ENCODE results near the gene HIC1.

The HIC1 gene

DNA sequence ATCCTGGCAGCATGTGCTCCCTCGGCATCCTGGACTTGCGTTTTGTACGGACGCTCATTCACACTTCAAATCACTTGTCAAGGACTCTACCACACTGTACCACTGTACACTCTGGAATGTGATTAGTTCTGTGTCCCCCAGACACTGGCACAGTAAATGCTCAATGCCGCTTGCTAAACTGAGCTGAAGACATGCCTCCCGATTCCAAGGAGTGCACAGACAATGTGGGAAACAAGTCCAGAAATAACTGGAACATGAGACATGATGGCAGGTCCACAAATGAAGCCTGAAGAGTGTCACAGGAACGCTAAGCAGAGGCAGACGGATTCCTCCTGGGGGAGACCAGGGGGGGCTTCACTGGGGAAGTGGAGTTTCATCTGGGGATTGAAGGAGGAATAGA lies 22.1 kb downstream of the HIC1 start:
- DNase-seq: no peak

DNA sequence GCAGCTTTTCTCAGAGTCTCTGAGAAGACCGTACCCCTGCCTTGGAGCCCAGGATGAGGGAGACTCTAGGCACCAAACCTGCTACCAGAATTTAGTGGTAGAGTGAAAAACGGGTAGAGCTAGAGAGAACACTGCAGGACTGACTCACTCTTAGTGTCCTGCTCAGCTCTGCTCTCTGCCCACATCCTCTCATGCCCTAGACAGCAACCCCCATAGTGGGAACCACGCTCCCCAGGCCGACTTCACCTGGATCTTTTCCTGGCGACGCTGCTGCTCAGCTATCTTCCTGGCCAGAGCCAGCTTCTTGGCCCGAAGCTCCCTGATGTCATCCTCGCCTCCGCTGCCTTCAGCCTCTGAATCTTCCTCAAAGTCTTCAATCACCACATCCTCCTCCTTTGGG lies 26.7 kb downstream of the HIC1 start:
- DNase-seq: no peak

DNA sequence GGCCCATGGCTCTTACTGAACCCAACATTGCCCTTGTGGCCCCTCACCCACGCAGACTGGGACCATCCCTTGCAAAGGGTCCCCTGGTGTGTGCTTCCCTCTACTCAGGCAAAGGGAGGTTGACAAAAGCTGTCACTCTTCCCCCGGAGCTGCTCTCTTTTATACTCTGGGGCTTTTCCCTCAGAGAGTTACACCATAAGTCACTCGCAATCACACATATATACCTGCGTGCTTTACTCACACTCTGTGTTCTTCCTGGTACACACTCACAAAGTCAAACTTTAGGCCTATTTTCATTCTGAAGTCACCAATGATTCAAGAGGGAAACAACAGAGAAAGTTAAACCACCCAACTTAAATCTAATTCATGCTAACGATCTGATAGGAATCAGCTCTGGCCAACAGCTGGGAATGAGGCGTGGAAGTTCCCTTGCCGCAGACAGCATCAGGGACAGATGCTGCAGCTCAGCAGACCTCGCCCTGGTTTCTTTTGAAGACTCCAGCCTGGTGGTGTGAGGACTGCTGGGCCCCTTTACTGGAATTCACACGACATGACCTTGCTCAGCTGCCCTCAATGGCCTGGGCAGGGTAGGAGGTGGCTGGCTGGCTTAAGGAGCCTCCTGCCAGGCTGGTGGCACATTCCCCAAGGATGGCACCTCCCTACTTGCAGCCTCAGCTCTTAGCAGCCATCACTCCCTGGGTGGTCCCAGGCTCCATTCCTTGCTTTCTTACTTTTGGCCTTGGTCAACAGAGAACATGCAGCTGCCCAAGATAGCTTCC lies 27.3 kb downstream of the HIC1 start:
- no peak for DNase-seq

DNA sequence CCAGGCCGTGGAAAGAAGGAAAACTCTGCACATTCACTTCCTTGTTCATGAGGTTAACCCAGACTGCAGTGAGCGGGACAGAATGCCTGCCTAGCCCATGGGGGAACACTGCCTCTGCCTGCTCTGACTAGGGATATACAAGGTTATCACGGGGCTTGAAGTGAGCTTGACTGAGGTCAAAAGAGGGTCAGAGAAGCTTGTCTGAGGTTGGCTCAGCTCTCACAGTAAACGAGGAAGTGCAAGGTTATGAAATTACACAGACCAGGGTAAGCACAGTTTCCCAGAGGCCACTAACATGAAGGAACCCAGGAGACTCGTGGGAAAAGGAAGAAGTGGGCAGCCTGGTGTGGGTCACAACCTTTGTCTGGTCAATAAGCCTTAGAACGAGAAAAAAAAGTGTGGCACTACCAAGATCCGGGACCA lies 28.7 kb downstream of the HIC1 start:
- DNase-seq: no peak

DNA sequence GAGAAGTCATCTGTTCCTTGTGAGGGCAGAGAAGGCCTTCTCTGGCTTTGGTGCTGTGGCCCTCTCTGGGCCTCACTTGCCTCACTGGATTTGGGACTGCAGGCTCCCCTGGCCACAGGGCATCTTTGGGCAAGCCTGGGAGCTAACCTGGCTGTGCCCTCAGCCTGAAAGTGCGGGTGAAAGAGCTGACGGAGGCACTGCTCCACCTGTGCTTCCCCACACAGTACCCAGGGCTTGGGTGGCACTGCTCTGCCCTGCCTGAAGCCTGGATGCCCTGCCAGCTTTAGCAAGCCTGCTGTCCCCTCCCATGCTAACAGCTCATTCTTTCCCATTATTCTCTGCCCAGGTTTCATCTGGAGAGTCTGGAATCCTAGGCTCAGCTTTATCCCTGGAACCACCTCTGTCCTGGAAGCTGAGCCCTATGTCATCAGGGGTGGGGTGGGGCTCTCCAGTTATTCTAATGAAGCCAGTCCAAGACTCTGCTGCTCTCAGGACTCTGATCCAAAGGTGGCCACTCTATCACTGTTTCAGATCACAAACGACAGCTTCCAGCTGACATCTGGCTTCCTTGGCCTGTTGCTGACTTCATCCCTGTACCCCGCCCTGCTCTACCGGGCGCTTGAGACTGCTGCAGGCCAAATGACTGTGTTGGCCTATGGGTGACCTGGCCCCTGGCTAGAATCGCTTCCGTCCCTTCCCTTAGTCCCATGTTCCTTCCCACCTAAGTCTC lies 29.3 kb downstream of the HIC1 start:
- DNase-seq: no peak

DNA sequence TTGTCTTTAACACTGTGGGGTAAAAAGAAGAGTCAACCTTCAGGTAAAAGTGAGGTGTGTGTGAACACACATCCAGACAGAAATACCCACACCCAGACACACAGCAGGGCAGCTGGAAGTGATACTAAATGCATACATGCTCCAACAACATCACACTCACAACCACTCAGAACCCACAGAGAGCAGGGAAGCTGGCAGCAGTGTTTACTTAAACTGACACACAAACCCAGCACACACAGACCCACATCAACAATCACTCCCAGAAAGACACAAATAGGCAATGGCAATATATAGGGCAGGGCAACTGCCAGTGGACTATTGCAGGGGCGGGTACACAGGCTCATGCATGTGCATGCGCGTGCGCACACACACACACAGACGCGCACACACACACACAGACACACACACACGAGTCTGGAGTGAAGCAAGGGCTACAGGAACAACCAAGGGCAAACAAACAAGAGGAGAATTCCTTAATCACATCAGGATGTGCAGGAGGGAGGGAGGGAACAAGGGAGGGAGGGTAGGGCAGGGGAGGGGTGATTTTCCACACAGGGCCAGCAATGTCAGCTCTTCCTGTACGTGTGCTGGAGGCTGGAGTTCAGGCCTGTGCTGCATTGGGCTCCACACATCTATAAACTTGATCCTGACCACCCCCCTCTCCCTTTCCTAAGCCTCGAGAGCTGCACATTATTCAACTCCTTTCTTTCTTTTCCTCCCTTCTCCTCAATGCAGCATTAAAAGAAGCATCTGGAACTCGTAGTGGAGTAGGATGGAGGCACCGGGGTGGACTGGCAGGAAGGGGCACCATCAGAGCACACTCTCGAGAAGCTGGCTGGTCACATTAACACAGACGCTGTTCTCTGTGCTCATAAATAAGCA lies 30.1 kb downstream of the HIC1 start:
- DNase-seq: no peak

DNA sequence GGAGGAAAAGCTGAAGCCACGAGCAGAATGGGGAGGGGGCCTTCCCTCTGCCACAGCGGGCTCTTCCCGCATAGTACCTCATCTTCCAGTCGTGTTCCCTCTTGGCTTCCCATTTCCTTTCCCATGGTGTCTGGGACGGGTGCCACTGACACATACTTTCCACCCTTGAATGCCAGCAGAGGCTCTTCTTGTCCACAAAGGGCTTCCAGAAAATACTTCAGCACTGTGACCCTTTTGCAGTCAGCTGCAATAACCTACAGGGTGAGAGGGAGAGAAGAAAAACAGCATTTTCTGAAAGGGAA lies 30.7 kb downstream of the HIC1 start:
- DNase-seq: no peak

DNA sequence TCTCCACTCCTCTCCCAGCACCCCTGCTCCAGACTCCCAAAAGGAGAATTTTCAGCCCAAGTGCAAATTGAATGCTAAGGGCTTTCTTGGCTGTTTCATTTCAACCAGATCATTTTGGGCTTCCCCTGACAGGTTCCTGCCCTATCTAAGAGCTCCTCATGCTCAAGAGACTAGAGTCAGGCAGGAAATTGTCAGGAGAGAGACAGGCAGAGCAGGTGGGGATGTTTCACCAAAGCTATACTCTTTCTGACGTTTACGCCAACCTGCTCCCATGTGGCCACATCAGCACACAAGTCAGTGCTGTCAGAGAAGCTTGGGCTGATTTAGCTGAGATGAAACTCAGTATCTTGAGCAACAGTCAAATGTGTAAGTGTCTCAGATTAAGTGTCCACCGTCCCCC lies 31.4 kb downstream of the HIC1 start:
- DNase-seq: no peak

DNA sequence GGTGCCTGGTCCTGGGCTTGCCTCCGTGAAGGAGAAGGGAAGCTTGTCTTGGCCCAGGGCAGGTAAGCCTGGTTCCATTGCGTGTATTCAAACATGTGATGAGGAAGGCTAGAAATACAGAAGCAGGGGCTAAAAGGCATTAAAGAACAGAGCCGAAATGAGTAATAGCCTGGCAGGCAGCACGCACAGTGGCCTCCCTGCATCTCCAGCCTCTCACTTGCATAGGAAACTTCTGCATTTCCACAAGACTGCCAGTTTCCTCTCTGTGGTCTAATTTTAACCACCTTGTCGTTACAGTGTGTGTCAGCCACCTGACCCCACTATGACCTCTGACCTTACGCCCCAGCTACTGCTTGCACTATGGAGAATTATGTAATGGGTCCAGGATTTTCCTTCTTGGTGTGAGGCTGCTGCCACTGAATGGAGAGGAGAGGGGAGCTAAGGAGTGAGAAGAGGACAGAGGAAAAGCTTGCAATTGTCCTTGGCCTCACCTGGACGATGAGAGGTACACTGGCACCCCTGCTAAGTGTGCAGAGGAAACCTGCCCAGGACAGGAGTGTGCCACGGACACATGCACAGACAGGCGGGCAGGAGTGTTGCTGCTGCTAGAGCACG lies 32.8 kb downstream of the HIC1 start:
- DNase-seq: no peak

DNA sequence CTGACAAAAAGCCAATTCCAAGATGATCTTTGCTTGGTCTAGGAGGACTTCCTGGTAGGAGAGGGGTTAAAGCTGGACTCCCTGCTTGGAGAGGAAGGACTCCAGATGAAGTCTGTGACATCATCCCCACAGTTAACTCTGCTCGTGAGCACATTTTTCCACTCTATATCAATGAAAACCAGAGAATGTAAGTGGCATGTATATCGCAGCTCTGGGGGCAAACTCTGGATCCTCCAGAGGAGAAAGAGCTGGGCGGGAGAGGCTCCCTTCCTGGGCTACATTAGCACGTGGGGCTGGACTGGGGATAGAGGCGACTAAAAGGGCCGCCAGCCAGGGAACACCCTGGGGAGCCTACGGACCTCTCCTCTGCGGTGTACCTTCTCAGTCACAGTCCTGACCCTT lies 34.1 kb downstream of the HIC1 start:
- DNase-seq: no peak

DNA sequence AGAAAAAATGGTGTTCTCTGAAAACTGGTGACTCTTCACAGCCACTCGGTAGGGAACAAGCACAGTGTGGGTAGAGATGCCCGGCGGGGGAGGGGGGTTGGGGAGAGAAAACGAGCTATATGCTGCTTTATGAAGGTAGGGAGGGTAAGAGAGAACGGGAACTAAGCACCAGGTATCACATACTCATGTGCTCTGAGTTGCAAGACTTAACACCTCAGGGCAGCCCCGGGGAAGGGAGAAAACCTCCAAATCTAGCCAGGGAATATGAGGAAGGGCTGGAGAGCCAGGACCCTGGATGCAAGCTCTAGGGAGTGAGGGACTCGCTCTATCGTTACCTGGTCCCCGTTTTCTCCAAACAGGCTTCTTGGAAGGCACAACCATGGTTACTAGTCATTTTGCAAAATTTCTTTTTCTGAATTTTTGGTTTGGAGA lies 35.3 kb downstream of the HIC1 start:
- DNase-seq: no peak

DNA sequence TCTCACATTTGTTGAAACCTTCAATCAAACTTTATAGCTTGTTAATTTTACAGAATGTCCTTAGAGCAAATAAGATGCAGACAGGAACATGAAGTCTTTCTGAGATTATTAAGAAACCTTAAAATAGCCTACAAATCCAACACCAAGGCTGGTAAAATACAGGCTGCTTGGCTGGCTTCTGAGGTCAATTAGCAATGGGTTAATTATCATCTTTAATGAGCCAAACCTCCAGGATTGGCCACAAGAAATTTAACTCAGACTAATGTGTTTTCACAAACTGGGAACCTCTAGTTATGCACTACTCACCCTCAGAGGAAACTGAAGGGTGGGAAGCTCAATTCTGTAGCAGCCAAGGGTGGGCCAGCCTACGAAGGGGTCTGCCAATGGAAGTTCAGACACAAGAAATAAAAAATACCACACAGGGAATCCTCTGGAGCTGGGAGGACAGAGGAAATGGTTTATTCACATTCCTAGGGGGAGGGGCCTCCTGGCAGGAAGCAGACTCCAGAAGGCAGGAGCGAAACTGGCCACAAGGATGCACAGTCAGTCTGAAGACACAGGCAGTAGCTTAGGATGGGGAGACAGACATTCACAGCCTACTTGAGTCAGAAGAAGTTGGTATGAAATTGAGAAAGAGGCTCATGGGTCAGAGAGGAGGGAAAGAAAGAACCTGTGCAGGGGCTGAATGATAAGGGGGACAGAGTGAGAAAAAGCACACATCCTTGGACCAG lies 36.1 kb downstream of the HIC1 start:
- DNase-seq: no peak

DNA sequence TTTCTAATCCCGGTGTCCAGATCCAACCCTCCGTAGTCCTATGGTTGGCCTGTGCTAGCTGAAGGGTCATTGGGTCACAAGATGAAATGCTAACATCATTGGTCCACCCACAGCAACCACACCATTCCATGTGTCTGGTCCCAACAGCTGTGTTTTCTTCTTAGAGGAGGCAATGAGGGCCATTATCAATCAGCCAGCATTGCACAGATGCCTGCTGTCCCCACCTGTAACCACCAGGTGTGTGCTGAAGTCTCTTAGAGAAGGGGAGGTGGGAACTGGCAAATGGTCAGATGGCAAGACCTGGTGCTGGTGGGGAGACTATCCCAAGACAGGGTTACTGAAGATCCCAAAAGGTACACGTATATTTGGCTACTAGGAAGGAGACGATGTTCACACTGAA lies 37.4 kb downstream of the HIC1 start:
- DNase-seq: no peak

DNA sequence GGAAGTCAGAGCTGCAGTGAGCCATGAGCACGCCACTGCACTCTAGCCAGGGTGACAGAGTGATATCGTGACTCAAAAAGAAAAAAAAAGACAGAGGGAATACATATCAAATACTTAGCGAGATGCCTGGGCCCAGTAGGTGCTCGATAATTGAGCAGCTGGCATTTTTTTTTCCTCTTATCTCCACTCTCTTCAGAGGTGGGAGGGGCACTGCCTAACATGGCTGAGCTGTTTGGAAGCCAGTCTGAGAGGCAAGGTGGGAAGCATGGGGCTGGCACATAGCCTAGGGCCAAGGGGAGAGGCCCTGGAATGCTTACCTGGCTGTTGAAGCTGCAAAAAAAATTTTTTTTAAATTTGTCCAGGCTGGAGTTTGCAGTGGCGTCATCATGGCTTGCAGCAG lies 38.4 kb downstream of the HIC1 start:
- no peak for DNase-seq

DNA sequence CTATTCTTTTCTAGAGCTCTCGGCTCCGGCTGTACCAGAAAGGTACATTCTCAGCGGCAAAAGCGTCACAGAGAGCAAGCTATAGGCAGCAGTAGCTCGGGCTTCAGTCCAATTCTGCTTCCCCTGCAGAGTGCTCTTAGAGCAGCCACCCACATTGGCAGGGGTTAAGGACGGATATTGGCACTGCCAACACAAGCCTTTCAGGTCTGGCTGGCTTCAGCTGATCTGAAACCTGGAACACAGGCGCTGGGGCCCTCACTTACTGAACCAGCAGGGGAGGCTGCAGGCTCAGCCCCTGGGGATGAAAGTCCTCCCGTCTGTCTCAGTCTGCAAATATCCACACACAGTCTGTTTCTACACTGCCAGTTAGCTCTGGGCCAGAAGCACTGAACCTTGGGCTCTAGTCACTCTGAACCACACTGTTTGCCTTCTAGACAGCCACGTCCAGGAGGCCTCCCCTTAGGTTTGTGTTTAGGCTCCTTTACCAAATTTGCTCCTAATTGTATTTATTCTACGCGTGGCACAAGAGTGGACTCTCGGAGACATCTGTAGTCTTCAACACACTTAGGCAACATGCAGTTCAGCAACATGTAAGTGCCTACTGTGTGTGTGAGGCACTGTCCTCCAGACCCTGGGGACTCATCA lies 40.1 kb downstream of the HIC1 start:
- peak in 1 of 2 experiments; percentile 22 for DNase-seq

DNA sequence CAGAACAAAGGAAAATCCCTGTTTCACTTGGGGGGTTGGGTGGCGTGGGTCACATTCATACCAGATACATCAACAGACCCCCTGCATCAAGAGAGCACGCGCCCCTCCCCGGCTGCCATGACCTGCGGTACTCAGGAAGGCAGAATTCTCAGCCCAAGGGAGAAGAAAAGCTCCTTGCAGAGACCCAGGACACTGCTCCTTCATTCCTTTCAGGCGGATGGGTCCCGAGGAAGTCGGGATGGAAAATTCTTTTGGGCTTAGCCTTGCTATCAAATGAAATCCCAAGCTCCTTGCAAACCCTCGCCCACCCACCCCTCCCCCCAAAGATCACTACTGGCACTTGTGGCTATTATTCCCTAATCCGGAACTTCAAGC lies 40.6 kb downstream of the HIC1 start:
- no peak for DNase-seq

DNA sequence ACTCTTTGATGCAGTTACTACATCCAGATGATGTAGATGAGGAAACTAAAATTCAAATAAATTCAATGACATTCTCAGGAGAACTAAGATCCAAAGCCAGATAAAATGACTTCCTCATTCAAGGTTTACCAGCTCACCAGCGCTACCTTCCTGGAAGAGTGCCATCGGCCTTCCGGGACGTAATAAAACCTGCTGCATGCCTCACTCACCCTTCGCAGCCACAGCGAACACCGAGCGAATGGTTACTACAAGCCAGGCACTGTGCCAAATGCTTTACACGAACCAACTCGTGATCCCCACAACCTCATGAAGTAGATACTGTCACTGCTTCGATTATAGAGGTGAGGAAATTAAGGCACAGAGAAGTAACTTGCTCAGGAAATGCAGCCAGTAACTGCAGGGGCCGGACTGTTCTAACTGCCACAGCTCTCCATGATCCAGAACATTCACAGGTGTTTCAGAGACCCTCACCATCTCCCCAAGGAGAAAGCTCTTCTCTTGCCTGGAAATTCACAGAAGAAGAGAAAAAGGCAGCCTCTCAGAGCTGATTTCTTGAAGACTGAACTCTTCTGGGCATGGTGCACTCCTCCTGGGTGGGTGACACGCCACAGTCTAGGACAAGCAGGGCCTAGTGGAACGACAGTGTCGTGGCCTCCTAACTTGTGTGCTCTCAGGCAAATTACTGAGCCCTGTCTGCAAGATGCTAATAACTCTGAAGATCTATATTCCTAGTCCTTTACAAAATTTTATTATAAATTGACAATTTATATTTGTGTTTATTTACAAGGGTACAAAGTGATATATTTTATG lies 46.8 kb downstream of the HIC1 start:
- no peak for DNase-seq

DNA sequence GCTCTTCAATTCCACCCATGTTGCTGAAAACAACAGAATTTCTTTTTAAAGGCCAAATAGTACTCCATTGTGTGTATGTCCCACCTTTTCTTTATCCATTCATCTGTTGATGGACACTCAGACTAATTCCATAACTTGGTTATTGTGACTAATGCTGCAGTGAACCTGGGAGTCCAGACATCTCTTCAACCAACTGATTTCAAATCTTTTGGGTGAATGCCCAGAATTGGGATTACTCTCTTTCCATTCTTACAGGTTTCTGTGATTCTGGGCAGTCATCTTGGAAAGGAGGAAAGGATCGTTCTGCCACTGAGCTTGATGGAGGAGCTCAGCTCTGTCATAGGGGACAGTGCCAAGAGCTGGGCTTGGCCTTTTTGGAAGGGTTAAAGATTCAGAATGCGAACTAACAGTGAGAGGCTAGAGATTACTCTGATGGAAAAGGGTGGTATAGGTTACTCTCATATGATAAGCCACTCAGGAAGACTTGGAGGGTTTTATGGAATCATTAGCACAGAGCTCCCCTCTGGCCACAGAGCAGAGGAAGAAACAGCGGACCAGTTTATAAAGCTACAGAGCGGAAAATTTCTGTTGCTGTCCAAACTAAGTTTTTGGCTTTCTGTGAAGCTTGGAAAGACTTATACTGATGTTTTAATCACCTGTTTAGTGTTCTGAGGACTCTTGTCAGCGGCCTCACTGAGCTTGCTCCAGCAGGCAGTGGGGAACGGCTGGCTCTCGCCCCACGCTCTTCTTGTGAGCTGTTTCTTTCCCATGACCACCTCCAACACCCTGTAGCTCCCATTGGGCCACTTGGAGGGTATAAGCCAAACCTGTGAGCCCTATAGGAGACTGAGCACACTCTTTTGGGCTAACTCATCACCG lies 48.3 kb downstream of the HIC1 start:
- DNase-seq: peak in 1 of 2 experiments; percentile 67

DNA sequence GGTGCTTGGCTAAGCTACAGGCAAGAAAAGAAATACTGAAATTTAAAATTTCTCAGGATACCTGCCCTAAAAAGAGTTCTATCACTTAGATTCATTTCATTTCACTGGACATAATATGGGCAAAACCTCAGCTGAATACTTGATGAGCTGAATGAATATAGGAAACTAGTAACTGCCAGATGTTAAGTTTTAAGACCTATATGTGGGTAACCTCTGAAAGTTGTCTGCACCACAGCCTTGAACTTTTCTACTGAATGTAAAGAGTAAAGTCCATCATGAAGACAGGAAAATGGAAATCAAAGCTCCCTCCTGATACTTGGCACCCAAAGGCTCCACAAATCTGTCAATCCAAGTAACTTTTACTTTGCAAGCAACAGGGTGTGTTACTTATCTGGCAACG lies 50.8 kb downstream of the HIC1 start:
- no peak for DNase-seq

DNA sequence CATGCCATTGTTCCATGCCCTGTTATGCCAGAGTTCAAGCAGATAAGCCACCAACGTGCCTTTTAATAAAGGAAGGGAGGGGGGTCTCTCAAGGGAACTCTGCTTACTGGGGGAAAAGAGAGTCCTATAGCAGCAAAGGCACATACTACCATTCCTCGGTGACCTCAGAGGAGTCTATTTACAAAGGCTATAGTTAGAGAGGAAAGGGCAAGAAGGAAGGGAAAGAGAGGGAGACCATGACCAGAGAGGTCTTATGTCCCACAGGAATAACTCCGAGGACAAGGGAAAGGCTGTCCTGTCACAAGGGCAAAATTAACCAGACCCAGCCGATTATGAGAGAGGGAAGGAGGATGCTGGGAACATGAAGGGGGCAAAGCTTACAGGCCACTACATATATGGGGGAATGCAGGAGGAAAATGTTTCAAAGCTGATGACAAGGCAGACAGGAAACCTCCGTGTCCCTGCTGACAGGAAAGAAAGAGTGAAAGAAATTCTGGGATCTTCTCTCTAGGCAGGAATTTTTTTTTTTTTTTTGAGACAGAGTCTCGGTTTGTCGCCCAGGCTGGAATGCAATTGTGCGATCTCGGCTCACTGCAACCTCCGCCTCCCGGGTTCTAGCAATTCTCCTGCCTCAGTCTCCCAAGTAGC lies 51.5 kb downstream of the HIC1 start:
- DNase-seq: no peak

All from cerebellar nuclear complex (tissue), 1 donor.